Astrocyte (in vitro differentiated cells and primary cell): ENCODE results near the gene GNAS-AS1.

Source experiments
- EZH2 ChIP-seq: IDR thresholded peaks from 2 replicates; pipeline ENCODE4 v1.6.1; 2012; ENCODE audit warnings: mild to moderate bottlenecking, low read length, inconsistent platforms; ENCODE audit not compliant: insufficient read depth
- TF ChIP-seq, protein P1 (sequence below): IDR thresholded peaks from 2 replicates; pipeline ENCODE4 v1.5.1; 2011; ENCODE audit warnings: low read depth, mild to moderate bottlenecking, inconsistent platforms, low read length, moderate library complexity; ENCODE audit not compliant: insufficient read depth

DNA sequence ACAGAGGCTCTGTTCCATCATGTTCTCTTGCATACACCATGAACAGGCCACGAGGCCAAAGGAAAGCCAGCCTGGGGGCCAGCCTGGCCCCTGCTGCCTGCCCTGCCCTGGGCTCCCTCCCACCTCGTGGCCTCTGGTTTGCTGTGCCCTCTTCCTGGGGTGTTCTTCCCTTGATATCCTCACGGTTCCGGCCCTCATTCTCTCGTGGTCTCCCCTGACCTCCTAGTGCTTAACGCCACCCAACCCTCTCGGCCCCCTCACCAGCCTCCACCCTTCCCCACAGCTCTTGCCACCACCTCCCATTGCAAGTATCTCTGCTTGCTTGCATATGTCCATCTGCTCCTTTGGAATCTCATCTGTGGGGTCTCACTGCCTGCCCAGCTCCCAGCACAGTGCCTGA is 73.0 kb downstream of the GNAS-AS1 start:
- TF ChIP-seq, protein P1, sequence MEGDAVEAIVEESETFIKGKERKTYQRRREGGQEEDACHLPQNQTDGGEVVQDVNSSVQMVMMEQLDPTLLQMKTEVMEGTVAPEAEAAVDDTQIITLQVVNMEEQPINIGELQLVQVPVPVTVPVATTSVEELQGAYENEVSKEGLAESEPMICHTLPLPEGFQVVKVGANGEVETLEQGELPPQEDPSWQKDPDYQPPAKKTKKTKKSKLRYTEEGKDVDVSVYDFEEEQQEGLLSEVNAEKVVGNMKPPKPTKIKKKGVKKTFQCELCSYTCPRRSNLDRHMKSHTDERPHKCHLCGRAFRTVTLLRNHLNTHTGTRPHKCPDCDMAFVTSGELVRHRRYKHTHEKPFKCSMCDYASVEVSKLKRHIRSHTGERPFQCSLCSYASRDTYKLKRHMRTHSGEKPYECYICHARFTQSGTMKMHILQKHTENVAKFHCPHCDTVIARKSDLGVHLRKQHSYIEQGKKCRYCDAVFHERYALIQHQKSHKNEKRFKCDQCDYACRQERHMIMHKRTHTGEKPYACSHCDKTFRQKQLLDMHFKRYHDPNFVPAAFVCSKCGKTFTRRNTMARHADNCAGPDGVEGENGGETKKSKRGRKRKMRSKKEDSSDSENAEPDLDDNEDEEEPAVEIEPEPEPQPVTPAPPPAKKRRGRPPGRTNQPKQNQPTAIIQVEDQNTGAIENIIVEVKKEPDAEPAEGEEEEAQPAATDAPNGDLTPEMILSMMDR = no peak
- no peak for TF ChIP-seq EZH2
